Neuronal stem cell (in vitro differentiated cells): Measurements from ENCODE around the gene GPATCH3.
"Not testable (repeated sequence)": the region's sequence is repeated elsewhere in the genome, so short reads cannot be mapped to it uniquely, and the experiment has no call there.

Experiments
- DNase-seq: peaks from one replicate; pipeline ENCODE4 v3.0.0-alpha.2; 2013; ENCODE audit warnings: low spot score
- H2AFZ ChIP-seq: one replicate; pipeline ENCODE4 v1.6.1; 2013; ENCODE audit warnings: mild to moderate bottlenecking, low read length, inconsistent platforms
- H2AK5ac ChIP-seq: 2 replicates; pipeline ENCODE4 v1.6.1; 2013; ENCODE audit warnings: low read depth, mild to moderate bottlenecking, inconsistent platforms, low read length, moderate library complexity, mixed read lengths
- H2BK120ac ChIP-seq: 2 replicates; pipeline ENCODE4 v1.6.1; 2013; ENCODE audit warnings: low read depth, mild to moderate bottlenecking, inconsistent platforms, low read length, moderate library complexity, mixed read lengths
- H2BK12ac ChIP-seq: one replicate; pipeline ENCODE4 v1.6.1; 2013; ENCODE audit warnings: low read length, inconsistent platforms
- H2BK15ac ChIP-seq: 2 replicates; pipeline ENCODE4 v1.6.1; 2013; ENCODE audit warnings: mild to moderate bottlenecking, low read length, inconsistent platforms, mixed read lengths
- H2BK5ac ChIP-seq: one replicate; pipeline ENCODE4 v1.6.1; 2013; ENCODE audit warnings: inconsistent platforms, mild to moderate bottlenecking, low read length, moderate library complexity
- H3K14ac ChIP-seq: one replicate; pipeline ENCODE4 v1.6.1; 2013; ENCODE audit warnings: low read length, inconsistent platforms
- H3K18ac ChIP-seq: 2 replicates; pipeline ENCODE4 v1.6.1; 2013; ENCODE audit warnings: low read length, inconsistent platforms
- H3K23ac ChIP-seq: 2 replicates; pipeline ENCODE4 v1.6.1; 2013; ENCODE audit warnings: low read depth, mild to moderate bottlenecking, mixed read lengths, low read length, inconsistent platforms; ENCODE audit not compliant: poor library complexity
- H3K27ac ChIP-seq: replicated peaks from 3 replicates; pipeline ENCODE4 v1.5.1; 2013; ENCODE audit warnings: low read length, inconsistent platforms
- H3K27me3 ChIP-seq, 3 experiments: 2 replicates each; pipeline ENCODE4 v1.6.1; 2013; ENCODE audit warnings: low read length in 3 of 3, mild to moderate bottlenecking in 2 of 3, inconsistent platforms in 1 of 3, low read depth in 1 of 3, mixed read lengths in 1 of 3, moderate library complexity in 1 of 3; ENCODE audit not compliant: control insufficient read depth in 3 of 3, insufficient read depth in 3 of 3
- H3K36me3 ChIP-seq, 2 donors: replicated peaks in 1 of 2; 2 replicates each; pipeline ENCODE4 v1.6.1; 2013; ENCODE audit warnings: low read length in 2 of 2; ENCODE audit not compliant: control insufficient read depth in 2 of 2, insufficient read depth in 2 of 2
- H3K4ac ChIP-seq: 2 replicates; pipeline ENCODE4 v1.6.1; 2013; ENCODE audit warnings: inconsistent platforms, mild to moderate bottlenecking, low read length, moderate library complexity
- H3K4me1 ChIP-seq, 2 donors: 1 replicate in 1 of 2; 2 replicates in 1 of 2; pipeline ENCODE4 v1.6.1; 2013; ENCODE audit warnings: low read length in 2 of 2, low read depth in 1 of 2; ENCODE audit not compliant: control insufficient read depth in 2 of 2, insufficient read depth in 1 of 2
- H3K4me2 ChIP-seq: one replicate; pipeline ENCODE4 v1.6.1; 2013; ENCODE audit warnings: mild to moderate bottlenecking, low read length, inconsistent platforms; ENCODE audit not compliant: insufficient read depth, poor library complexity, severe bottlenecking
- H3K4me3 ChIP-seq, 2 donors: 2 replicates each; pipeline ENCODE4 v1.5.1; 2013; ENCODE audit warnings: low read length in 2 of 2, mild to moderate bottlenecking in 2 of 2, inconsistent platforms in 1 of 2, moderate library complexity in 1 of 2
- H3K79me1 ChIP-seq: one replicate; pipeline ENCODE4 v1.6.1; 2013; ENCODE audit warnings: low read depth, mild to moderate bottlenecking, inconsistent platforms, low read length, moderate library complexity
- H3K9ac ChIP-seq: one replicate; pipeline ENCODE4 v1.6.1; 2013; ENCODE audit warnings: mild to moderate bottlenecking, low read depth, low read length, inconsistent platforms; ENCODE audit not compliant: poor library complexity
- H3K9me3 ChIP-seq, 2 donors: replicated peaks in 1 of 2; 2 replicates each; pipeline versions ENCODE3 to v1.6.1; 2013; ENCODE audit warnings: low read length in 2 of 2, mild to moderate bottlenecking in 2 of 2, inconsistent platforms in 1 of 2, low read depth in 1 of 2, mixed read lengths in 1 of 2, moderate library complexity in 1 of 2; ENCODE audit not compliant: control insufficient read depth in 2 of 2, insufficient read depth in 1 of 2
- H4K8ac ChIP-seq: one replicate; pipeline ENCODE4 v1.6.1; 2013; ENCODE audit warnings: low read depth, mild to moderate bottlenecking, inconsistent platforms, low read length, moderate library complexity
- H4K91ac ChIP-seq: one replicate; pipeline ENCODE4 v1.6.1; 2013; ENCODE audit warnings: low read length, low read depth, mild to moderate bottlenecking, inconsistent platforms; ENCODE audit not compliant: poor library complexity
- WGBS, 2 donors: extraction: QIAGEN DNeasy Blood & Tissue Kit; methylation state at CpG; one replicate each; pipeline ENCODE4 v1.1.7; 2013; ENCODE audit warnings: missing lambda C conversion rate in 2 of 2, mixed read lengths in 1 of 2; ENCODE audit not compliant: insufficient read length in 2 of 2, insufficient replicate concordance in 1 of 2; ENCODE audit errors: extremely low coverage in 2 of 2; 5-methylcytosine and 5-hydroxymethylcytosine counted together

The GPATCH3 gene

DNA sequence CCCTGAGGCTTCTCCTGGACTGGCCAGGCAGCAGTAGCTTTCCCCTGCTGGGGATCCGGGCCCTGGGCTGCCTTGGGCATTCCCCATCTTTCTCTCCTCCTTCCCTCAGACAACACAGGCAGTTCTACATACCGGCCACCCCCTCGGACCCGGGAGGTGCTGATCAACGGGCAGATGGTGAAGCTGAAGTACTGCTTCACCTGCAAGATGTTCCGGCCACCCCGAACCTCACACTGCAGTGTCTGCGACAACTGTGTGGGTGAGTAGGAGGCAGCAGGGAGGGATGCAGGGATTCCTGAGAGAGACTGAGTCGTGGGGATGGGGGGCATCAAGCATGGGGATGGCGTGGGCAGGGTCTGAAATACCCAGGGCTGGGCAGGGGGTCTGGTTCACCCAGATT is 51.8 kb downstream of the GPATCH3 start:
- Histone ChIP-seq H3K36me3 (peaks cover 41 to 84% of the 10 kb centered on the region in 2 donors), H3K9ac (no peak overlapping the region), H3K4me3 (no peak overlapping the region), H3K27me3 (no peaks in the 10 kb centered on the region), H3K14ac (no peak overlapping the region), H3K9me3 (no peaks in the 10 kb centered on the region), H4K91ac (no peak overlapping the region), H2BK15ac (no peak overlapping the region), H3K79me1 (no peaks in the 10 kb centered on the region), H2AK5ac (no peak overlapping the region), H3K18ac (no peak overlapping the region), H2BK120ac (no peak overlapping the region), H2BK5ac (no peak overlapping the region), H2BK12ac (no peak overlapping the region), H3K23ac (no peak overlapping the region), H3K4me1 (no peaks in the 10 kb centered on the region), H3K27ac (no peak overlapping the region), H2AFZ (no peak overlapping the region), H3K4ac (no peak overlapping the region), H3K4me2 (no peak overlapping the region), H4K8ac (no peak overlapping the region)
- DNase-seq, result no peak
- no CpG with 5 or more reads among the region's 10 CpGs for WGBS, 2 donors

DNA sequence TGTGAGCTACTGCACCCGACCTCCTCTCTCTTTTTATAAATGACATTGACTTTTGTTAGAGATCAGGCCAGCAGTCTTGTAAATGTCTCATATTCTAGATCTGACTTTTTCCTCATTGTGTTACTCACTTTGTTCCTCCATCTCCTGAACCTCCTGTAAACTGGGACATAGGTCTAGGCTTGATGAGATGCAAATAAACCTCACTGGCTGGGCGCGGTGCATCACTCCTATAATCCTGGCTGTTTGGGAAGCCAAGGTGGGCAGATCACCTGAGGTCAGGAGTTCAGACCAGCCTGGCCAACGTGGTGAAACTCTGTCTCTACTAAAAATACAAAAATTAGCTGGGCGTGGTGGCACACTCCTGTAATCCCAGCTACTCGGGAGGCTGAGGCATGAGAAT is 52.4 kb downstream of the GPATCH3 start:
- H4K8ac ChIP-seq, H3K4me1 ChIP-seq, H2BK12ac ChIP-seq, H3K4me2 ChIP-seq, H2BK120ac ChIP-seq, H3K4ac ChIP-seq, H3K23ac ChIP-seq, H3K9me3 ChIP-seq, H2AK5ac ChIP-seq, H3K14ac ChIP-seq, H3K27ac ChIP-seq, H2BK5ac ChIP-seq, H3K18ac ChIP-seq, DNase-seq, H3K79me1 ChIP-seq, H2BK15ac ChIP-seq, H3K4me3 ChIP-seq, H2AFZ ChIP-seq, H3K9ac ChIP-seq, H3K27me3 ChIP-seq, H4K91ac ChIP-seq: not testable (repeated sequence)
- WGBS, 2 donors, result no CpG with 5 or more reads among the region's 6 CpGs
- H3K36me3 ChIP-seq, result peaks cover 41 to 84% of the 10 kb centered on the region in 2 donors

DNA sequence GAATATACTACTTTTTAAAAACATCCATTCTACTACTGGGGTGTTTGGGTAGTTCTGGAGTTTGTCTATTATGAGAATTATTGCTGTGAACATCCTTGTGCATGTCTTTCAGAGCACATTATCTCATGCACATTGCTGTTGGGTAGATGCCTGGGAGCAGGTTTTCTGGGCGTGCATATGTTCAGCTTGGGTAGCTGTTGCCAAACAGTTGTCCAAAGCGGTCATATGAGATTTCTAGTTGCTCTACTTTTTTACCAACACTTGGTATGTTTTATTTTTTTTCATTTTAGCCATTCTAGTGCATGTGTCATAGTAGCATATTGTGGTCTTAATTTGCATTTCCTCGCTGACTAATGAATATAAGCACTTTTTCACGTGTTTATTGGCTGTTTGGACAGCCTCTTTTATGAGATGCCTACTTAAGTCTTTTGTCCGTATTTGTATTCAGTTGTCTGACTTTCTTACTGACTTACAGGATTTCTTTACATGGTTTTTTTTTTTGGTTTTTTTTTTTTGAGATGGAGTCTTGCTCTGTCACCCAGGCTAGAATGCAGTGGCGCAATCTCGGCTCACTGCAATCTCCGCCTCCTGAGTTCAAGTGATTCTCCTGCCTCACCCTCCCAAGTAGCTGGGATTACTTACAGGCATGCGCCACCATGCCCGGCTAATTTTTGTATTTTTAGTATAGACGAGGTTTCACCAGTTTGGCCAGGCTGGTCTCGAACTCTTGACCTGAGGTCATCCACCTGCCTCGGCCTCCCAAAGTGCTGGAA is 55.7 kb downstream of the GPATCH3 start:
- Histone ChIP-seq H3K9me3 (no peaks in the 10 kb centered on the region), H2BK120ac (no peak overlapping the region), H3K4me1 (no peaks in the 10 kb centered on the region), H3K18ac (no peak overlapping the region), H3K9ac (no peak overlapping the region), H3K79me1 (no peaks in the 10 kb centered on the region), H3K27me3 (no peaks in the 10 kb centered on the region), H3K4me3 (no peak overlapping the region), H2BK12ac (no peak overlapping the region), H3K27ac (no peak overlapping the region), H3K4ac (no peak overlapping the region), H4K8ac (no peak overlapping the region), H4K91ac (no peak overlapping the region), H3K14ac (no peak overlapping the region), H2BK5ac (no peak overlapping the region), H2BK15ac (no peak overlapping the region), H2AK5ac (no peak overlapping the region), H2AFZ (no peak overlapping the region), H3K23ac (no peak overlapping the region), H3K36me3 (peaks cover 28 to 78% of the 10 kb centered on the region in 2 donors), H3K4me2 (no peak overlapping the region)
- no peak for DNase-seq
- no CpG with 5 or more reads among the region's 13 CpGs for WGBS, 2 donors
